DND-41 (cell line): ENCODE results near the gene GASK1B.

ENCODE experiments used
- ATAC-seq: fragments of 200-7000 bp; cut with Tn5 transposase; 3 replicates; pipeline ENCODE4 v1.9.1; 2021; ENCODE audit warnings: low read depth; ENCODE audit not compliant: insufficient read depth
- DNase-seq: peaks from one replicate; pipeline ENCODE4 v3.0.0-alpha.2; 2020
- H2AFZ ChIP-seq: 2 replicates; pipeline ENCODE4 v1.6.0; 2012; ENCODE audit warnings: low read depth, low read length
- H3K27ac ChIP-seq: 2 replicates; pipeline ENCODE4 v1.5.1; 2012; ENCODE audit warnings: low read length, inconsistent platforms
- H3K27me3 ChIP-seq: fragments of 200-600 bp; sonication (generic); 2 replicates; pipeline ENCODE4 v1.6.0; 2012; ENCODE audit warnings: low read length, mild to moderate bottlenecking, inconsistent platforms; ENCODE audit not compliant: insufficient read depth, poor library complexity
- H3K36me3 ChIP-seq: 2 replicates; pipeline ENCODE4 v1.5.1; 2012; ENCODE audit warnings: low read length, inconsistent platforms; ENCODE audit not compliant: insufficient read depth
- H3K4me1 ChIP-seq: 2 replicates; pipeline ENCODE4 v1.5.1; 2012; ENCODE audit warnings: mild to moderate bottlenecking, low read length; ENCODE audit not compliant: insufficient read depth
- H3K4me2 ChIP-seq: 2 replicates; pipeline ENCODE4 v1.6.0; 2012; ENCODE audit warnings: mild to moderate bottlenecking, moderate library complexity, low read length, inconsistent platforms; ENCODE audit not compliant: insufficient read depth
- H3K4me3 ChIP-seq, 2 experiments: fragments of 200-600 bp in 1 of 2; shearing (Covaris generic) in 1 of 2; 2 replicates each; pipeline ENCODE4 v1.5.1; 2012 to 2016; ENCODE audit warnings: inconsistent platforms in 2 of 2, low read length in 2 of 2, mild to moderate bottlenecking in 2 of 2, low read depth in 1 of 2, moderate library complexity in 1 of 2
- H3K79me2 ChIP-seq: 2 replicates; pipeline ENCODE4 v1.6.0; 2012; ENCODE audit warnings: low read length, inconsistent platforms; ENCODE audit not compliant: insufficient read depth
- H3K9ac ChIP-seq: 2 replicates; pipeline ENCODE4 v1.6.0; 2012; ENCODE audit warnings: low read depth, mild to moderate bottlenecking, inconsistent platforms, low read length, moderate library complexity
- H3K9me3 ChIP-seq: 2 replicates; pipeline ENCODE4 v1.5.1; 2012; ENCODE audit warnings: low read length, moderate library complexity, mild to moderate bottlenecking, inconsistent platforms; ENCODE audit not compliant: insufficient read depth, severe bottlenecking
- H4K20me1 ChIP-seq: 2 replicates; pipeline ENCODE4 v1.6.0; 2012; ENCODE audit warnings: low read length; ENCODE audit not compliant: insufficient read depth
- EZH2 ChIP-seq: IDR thresholded peaks from 3 replicates; pipeline ENCODE4 v1.6.1; 2012; ENCODE audit warnings: borderline replicate concordance, low read depth, mild to moderate bottlenecking, moderate library complexity, low read length, inconsistent platforms; ENCODE audit not compliant: severe bottlenecking
- TF ChIP-seq, protein P1 (sequence below): IDR thresholded peaks from 2 replicates; pipeline ENCODE4 v1.5.1; 2012; ENCODE audit warnings: borderline replicate concordance, low read length, moderate library complexity, mild to moderate bottlenecking; ENCODE audit not compliant: poor library complexity, severe bottlenecking; ENCODE audit errors: extremely low read depth

The GASK1B gene

DNA sequence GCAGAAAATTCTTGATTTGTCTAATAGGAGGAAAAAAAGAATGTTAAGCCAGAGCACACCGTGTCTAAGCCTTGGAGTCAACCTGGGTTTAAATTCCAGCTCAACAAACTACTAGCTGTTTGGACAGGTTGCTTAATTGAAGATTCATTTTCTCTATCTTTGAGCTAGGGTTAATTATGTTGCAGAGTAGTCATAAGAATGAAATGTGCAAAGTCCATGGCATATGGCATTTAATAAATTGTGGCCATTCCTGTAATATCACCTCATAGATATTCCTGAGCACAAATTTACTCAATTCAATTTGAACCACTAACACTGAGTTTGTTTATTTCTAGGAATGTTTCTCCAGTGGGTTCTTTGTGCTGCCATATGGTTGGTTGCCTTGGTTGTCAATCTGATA lies 42.0 kb upstream of the GASK1B start:
- no peak overlapping the region for H2AFZ ChIP-seq
- no peak overlapping the region for H3K27ac ChIP-seq
- no peaks in the 10 kb centered on the region for H3K9me3 ChIP-seq
- no peaks in the 10 kb centered on the region for H3K27me3 ChIP-seq
- no peak overlapping the region for H3K9ac ChIP-seq
- H3K36me3 ChIP-seq: no peaks in the 10 kb centered on the region
- no peaks in the 10 kb centered on the region for H3K79me2 ChIP-seq
- no peak for DNase-seq
- ATAC-seq: no peak
- no peak overlapping the region for H3K4me3 ChIP-seq
- H4K20me1 ChIP-seq: no peaks in the 10 kb centered on the region
- TF ChIP-seq EZH2: no peak
- TF ChIP-seq, protein P1, sequence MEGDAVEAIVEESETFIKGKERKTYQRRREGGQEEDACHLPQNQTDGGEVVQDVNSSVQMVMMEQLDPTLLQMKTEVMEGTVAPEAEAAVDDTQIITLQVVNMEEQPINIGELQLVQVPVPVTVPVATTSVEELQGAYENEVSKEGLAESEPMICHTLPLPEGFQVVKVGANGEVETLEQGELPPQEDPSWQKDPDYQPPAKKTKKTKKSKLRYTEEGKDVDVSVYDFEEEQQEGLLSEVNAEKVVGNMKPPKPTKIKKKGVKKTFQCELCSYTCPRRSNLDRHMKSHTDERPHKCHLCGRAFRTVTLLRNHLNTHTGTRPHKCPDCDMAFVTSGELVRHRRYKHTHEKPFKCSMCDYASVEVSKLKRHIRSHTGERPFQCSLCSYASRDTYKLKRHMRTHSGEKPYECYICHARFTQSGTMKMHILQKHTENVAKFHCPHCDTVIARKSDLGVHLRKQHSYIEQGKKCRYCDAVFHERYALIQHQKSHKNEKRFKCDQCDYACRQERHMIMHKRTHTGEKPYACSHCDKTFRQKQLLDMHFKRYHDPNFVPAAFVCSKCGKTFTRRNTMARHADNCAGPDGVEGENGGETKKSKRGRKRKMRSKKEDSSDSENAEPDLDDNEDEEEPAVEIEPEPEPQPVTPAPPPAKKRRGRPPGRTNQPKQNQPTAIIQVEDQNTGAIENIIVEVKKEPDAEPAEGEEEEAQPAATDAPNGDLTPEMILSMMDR: no peak
- H3K4me1 ChIP-seq: no peaks in the 10 kb centered on the region
- no peak overlapping the region for H3K4me2 ChIP-seq

DNA sequence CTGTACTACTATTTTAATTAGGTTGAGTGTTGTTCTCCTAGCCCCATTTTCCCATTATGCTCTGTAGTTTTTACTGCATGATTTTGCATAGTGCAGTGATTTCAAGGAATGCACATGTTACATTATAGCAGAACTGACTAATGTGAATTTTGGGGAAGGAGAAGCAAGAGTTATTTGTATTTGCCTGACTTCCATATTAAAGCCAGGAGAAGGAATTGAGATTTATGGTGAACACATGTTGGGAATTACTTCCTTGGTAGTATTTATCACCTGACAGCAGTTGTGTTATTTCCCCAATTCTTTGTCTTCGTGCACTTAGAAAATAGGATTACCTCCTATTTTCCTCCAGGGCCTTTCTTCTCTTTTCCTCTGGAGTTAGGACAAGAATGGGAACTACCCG lies 40.6 kb upstream of the GASK1B start:
- Histone ChIP-seq H3K27me3 (no peaks in the 10 kb centered on the region), H3K9me3 (no peaks in the 10 kb centered on the region), H3K4me1 (no peaks in the 10 kb centered on the region), H3K4me2 (no peak overlapping the region), H3K27ac (no peak overlapping the region), H3K36me3 (no peaks in the 10 kb centered on the region), H3K4me3 (no peak overlapping the region), H2AFZ (no peak overlapping the region), H3K79me2 (no peaks in the 10 kb centered on the region), H4K20me1 (no peaks in the 10 kb centered on the region), H3K9ac (no peak overlapping the region)
- no peak for DNase-seq
- ATAC-seq: no peak
- TF ChIP-seq EZH2: no peak
- TF ChIP-seq, protein P1: no peak

DNA sequence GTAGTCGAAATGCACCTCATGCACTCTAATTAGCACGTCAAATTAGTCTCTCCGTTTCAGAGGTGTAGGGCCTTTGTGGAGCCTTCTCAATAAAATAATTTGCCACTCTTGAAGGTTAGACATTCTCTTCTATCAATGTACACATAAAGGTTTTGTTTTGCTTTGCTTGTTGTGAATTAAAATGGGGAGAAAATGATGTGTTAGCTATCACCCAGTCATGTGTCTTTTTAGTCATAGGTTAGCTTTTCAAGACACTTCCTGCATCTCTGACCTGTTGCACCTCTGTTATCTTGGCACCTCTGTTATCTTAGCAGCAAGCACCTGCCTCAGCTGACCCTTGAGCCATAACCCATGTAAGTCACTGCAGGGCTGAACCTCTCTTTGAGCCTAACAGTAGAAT lies 38.4 kb upstream of the GASK1B start:
- no peaks in the 10 kb centered on the region for H3K36me3 ChIP-seq
- H4K20me1 ChIP-seq: no peaks in the 10 kb centered on the region
- no peak overlapping the region for H2AFZ ChIP-seq
- H3K9ac ChIP-seq: no peak overlapping the region
- H3K4me3 ChIP-seq: no peak overlapping the region
- ATAC-seq (no peak), DNase-seq (no peak)
- no peak overlapping the region for H3K27ac ChIP-seq
- H3K79me2 ChIP-seq: no peaks in the 10 kb centered on the region
- no peaks in the 10 kb centered on the region for H3K27me3 ChIP-seq
- H3K4me2 ChIP-seq: no peak overlapping the region
- TF ChIP-seq EZH2: no peak
- TF ChIP-seq, protein P1: no peak
- H3K4me1 ChIP-seq: no peaks in the 10 kb centered on the region
- H3K9me3 ChIP-seq: no peaks in the 10 kb centered on the region
